NT2/D1 (cell line): ENCODE results near the gene FGF6.

ENCODE experiments used
- YY1 ChIP-seq: IDR thresholded peaks from 2 replicates; pipeline ENCODE4 v1.6.1; 2011; ENCODE audit not compliant: insufficient read length, insufficient read depth
- ZNF274 ChIP-seq: IDR thresholded peaks from 2 replicates; pipeline ENCODE4 v1.6.1; 2011; ENCODE audit warnings: mild to moderate bottlenecking, low read depth, low read length

GRCh38 chr12:4386801-4387200 lies 58.8 kb downstream of the FGF6 start:
- no peak for TF ChIP-seq ZNF274
- TF ChIP-seq YY1 = no peak
